ENCODE results near the gene RSAD2.
"Not testable (repeated sequence)": the region's sequence is repeated elsewhere in the genome, so short reads cannot be mapped to it uniquely, and the experiment has no call there.

Gene RSAD2

DNA sequence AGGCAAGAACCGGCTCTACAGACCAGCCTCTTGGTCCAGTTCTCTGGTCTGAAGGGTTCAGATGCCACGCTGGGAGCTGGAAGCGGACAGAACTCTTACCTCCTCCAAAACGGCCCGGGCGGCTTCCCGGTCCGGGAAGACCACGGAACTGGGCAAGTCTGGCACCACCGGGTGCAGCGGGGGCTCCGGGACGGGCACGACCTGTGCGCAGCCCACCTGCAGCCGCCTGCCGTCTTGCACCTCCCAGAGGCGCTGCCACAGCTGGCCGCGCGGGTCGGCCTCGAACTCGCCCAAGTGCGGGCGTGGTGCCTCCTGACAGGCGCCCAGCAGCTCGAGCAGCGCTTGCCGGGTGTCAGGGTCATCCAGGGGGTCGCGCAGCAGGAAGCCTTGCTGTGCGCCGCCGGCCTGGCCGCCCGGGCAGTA, 12.6 kb upstream of the RSAD2 start:
- DNase-seq, result peak in 1 of 2 experiments; percentile 23

DNA sequence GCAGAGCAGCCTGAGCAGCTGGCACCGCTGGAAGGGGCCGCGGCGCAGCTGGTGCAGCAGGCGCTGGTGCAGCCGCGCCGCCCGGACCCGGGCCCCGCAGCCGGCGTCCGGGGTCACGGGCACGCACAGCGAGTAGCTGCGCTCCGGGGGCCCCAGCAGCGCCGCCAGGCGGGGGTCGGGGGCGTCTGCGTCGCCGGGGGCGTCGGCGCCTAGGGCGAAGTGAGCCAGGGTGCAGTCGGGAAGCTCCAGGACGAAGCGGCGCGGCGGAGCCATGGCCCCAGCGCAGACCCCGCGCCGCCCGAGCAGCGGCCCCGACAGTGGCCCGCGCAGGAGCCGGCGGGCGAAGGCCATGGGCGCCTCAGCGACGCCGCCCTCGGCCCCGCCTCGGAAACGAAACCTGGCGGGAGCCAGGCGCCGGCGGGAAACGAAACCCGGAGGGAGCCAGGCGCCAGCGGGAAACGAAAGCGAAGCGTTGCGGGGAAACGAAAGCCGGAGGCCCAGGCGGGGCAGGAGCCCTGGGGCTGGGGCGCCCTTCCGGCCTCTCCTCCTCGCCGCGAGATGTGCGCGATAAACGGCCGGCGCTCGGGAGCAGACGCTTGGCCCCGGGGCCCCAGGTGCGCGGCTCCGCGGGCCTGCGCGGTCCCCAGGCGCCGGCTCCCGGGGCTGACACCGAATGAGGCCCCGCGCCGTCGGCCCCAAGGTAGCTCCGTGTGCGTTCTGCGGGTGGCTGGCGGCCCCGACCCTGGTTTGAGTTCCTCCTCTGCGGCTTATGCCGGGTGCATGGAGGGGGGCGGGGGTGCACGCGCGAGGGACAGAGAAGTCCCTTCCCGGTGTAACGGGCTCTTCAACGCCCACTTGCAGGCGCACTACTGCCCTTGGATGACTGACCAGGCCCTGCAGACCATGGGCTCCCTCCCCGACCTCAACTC, 12.0 kb upstream of the RSAD2 start, which contains the start of gene CMPK2:
Gene CMPK2, minus strand, starts transcription at position 562 of the 929 bp plus-strand sequence. Its CDS starts 211 bp downstream, at position 351.
- peak; percentile 75 to 83 for DNase-seq

GRCh38 chr2:6866275-6866671, 11.3 kb upstream of the RSAD2 start:
- no peak for DNase-seq

GRCh38 chr2:6866982-6867381, 10.6 kb upstream of the RSAD2 start:
- DNase-seq, result no peak

DNA sequence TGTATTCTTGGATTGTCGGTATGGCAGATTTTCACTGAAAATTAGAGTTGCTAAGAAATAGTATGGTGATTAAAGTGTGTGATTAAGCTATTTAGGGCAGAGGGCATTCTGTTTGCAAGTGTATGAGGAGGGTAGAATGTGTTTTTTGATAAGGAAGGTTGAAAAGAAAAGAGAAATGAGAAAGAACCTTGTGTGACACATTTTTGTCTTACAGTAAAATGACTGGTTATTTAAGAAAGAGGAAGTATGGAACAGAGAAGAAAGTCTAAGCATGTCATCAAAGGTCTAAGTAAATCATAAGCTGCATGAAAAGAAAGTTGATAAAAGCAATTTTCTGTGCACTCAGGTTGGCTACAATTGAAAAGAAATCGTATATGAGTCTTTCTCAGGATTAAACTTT, 5.2 kb upstream of the RSAD2 start:
- no peak for DNase-seq

GRCh38 chr2:6874032-6874431, 3.5 kb upstream of the RSAD2 start:
- no peak for DNase-seq

DNA sequence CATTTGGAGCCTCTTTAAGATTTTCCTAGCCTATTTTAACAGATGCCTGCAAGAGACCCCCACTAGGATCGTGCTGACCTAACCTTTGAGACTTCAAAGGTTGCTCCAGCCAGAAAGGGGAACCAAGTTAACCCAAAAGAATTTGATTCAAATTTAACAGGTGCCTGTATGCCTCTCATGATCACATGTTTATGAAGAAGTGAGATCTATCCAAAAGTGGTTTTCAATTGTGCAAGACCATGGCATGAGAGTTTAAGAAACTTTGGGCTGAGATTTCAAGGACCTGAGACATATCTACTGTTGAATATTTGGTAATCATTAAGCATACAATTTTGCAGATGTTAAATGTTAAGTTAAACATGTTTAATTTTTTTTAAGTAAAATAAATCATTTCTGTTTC, 1.3 kb upstream of the RSAD2 start:
- DNase-seq, result no peak

GRCh38 chr2:6878549-6878948, 972 bp downstream of the RSAD2 start:
- no peak for DNase-seq

GRCh38 chr2:6879011-6879410, 1.4 kb downstream of the RSAD2 start:
- no peak for DNase-seq

DNA sequence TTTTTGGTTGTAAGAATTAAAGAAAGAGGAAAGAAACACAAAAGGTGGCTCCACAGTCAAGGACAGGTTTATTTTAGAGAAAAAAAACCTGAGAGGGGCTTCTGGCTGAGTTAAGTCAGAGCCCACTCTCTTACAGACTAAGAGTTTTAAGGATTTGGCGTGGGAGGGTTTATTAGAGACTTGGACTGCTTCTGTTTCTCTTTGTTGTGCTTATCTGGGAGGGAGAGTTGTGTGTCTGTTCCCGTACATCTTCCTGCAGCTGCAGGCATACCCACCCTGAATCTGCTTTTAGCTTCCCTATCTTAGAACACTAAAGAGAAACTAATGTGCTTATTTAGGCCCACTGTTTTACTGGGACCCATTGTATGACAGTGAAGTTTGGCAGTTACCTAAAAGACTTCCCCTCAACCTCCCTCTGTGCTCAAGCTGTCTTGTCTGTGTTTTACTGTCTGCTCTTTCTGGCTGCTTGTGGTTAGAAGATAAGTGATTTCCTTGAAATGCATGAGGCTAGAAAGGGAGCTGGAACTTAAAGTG, 2.7 kb downstream of the RSAD2 start:
- no peak for DNase-seq

- DNase-seq, result no peak
These were observed 3.5 kb downstream of the RSAD2 start for GRCh38 chr2:6881046-6881445.

GRCh38 chr2:6881516-6881915, 3.9 kb downstream of the RSAD2 start:
- DNase-seq, result no peak

GRCh38 chr2:6883448-6884122, 6.0 kb downstream of the RSAD2 start:
- DNase-seq, result no peak

DNA sequence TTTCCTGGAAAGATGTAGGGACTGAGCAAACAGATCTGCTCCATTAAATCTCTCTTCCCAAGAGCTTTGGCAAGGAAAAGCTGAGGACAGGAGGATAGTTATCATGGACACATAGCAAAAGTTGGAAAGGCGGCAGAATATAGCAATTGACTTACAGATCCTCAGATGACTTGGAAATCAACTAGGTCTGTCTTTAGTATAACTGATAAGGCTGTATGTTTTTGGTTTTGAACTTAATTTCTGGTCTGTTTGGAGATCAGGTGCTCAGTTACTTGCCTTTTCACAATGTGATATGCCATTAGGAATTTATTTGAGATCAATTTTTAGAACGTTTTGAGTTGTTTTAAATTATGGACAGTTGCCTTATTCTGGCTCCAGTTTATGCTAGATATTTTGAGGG, 8.0 kb downstream of the RSAD2 start:
- DNase-seq, result no peak

DNA sequence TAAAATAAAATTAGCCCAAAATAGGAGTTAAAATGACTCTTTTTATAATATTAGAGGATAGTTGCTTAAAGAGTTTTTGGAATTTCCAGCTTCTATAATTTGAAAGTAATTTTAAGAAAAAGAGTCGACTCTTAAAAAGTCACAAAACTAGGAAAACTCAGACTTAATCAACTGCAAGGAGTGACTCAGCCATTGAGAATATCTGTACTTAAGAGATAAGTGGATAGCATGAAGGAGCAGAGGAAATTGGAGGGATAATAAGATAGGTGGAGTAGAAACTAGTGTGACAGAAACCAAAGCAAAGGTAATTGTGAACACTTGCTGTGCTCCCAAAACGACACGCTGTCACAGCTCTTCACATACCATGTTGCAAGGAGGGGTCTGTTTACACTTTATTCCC, 8.4 kb downstream of the RSAD2 start:
- DNase-seq, result no peak

- no peak for DNase-seq
These were observed 10.2 kb downstream of the RSAD2 start for GRCh38 chr2:6887751-6888192.

GRCh38 chr2:6888724-6889123, 11.1 kb downstream of the RSAD2 start:
- no peak for DNase-seq

DNA sequence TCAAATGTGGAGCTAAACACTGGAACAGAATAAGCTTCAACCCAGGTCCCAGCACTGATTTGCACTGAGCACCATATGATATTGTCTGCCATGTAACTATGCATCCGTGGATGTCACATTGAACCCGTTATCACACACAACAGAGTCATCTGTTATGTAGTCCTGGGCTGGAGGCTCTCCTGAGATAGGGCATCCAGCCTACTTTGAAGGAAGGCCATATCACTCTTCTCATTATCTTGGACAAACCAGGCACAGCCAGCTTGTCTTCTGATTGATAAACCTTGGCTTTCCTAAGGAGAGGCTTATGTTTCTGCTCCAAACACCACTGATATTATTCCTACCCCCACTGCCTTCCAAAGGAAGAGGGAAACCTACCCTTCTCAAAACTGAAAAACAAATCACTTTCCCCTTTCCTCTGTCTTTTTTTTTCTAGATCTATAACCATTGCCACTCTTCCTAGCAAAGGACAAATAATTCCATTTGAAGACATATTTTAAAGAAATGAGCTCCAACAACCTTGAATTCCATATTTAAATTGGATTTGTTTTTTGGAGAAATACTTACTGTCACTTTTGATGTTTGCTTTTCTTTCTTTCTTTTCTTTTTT, 16.4 kb downstream of the RSAD2 start:
- no peak for DNase-seq

DNA sequence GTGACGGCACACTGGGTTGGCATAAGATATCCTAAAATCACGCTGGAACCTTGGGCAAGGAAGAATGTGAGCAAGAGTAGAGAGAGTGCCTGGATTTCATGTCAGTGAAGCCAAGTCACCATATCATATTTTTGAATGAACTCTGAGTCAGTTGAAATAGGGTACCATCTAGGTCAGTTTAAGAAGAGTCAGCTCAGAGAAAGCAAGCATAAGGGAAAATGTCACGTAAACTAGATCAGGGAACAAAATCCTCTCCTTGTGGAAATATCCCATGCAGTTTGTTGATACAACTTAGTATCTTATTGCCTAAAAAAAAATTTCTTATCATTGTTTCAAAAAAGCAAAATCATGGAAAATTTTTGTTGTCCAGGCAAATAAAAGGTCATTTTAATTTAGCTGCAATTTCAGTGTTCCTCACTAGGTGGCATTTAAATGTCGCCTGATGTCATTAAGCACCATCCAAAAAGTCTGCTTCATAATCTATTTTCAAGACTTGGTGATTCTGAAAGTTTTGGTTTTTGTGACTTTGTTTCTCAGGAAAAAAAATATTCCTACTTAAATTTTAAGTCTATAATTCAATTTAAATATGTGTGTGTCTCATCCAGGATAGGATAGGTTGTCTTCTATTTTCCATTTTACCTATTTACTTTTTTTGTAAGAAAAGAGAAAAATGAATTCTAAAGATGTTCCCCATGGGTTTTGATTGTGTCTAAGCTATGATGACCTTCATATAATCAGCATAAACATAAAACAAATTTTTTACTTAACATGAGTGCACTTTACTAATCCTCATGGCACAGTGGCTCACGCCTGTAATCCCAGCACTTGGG, 19.6 kb downstream of the RSAD2 start:
- DNase-seq, result no peak

- not testable (repeated sequence) for DNase-seq
These were observed 25.0 kb downstream of the RSAD2 start for GRCh38 chr2:6902581-6902980.

GRCh38 chr2:6905668-6906067, 28.1 kb downstream of the RSAD2 start:
- DNase-seq, result no peak

- peak in 1 of 2 experiments; percentile 48 for DNase-seq
These were observed 28.7 kb downstream of the RSAD2 start for GRCh38 chr2:6906165-6906741.

Measured in activated T-cell treated with anti-CD3 and anti-CD28 coated beads, Interleukin-2, amount 50 U/mL, for 48 hours (primary cell).